ENCODE results near the gene PPCS. TPM values are rescaled to one million over a fixed set of nuclear protein-coding genes. Genes with fewer than 3 reads are reported as not detected.

PPCS gene
- total RNA-seq, 1 experiment from 2014 or later: 36.7 TPM

GRCh38 chr1:42484382-42484781 is 28.0 kb downstream of the PPCS start:
- WGBS (ENCODE audit: extremely low coverage, insufficient read length, low lambda C conversion rate): no CpG with 5 or more reads among the region's 2 CpGs
- Mint-ChIP-seq H3K4me3 (no peak overlapping the region), H3K27me3 (ENCODE audit: low read depth) (peaks cover 6% of the 10 kb centered on the region), H3K9me3 (no peaks in the 10 kb centered on the region), H3K4me1 (peaks cover 3 to 4% of the 10 kb centered on the region in 2 experiments), H3K27ac (no peak overlapping the region), H3K36me3 (ENCODE audit: insufficient read depth in 1 of 3, low read depth in 3 of 3) (no peaks in the 10 kb centered on the region)
- no peak overlapping the region for H4K5ac ChIP-seq (ENCODE audit: insufficient read length, low read depth, low read length)
- no peak overlapping the region for H2BK12ac ChIP-seq (ENCODE audit: insufficient read length, low read depth, low read length)
- no peak overlapping the region for H3K9ac ChIP-seq (ENCODE audit: extremely low read depth, insufficient read length, low read length)
- H3K79me1 ChIP-seq (ENCODE audit: insufficient read depth, low read depth, low read length, poor library complexity, severe bottlenecking): no peaks in the 10 kb centered on the region
- H3K27ac ChIP-seq (ENCODE audit: insufficient read length, low read depth, low read length): no peak overlapping the region
- H3K23ac ChIP-seq (ENCODE audit: insufficient read length, low read depth, low read length): no peak overlapping the region
- no peak for TF ChIP-seq CTCF (conservative IDR thresholded peaks at IDR 0.05)
- no peak overlapping the region for H3K14ac ChIP-seq (ENCODE audit: insufficient read depth, low read length)
- no peak overlapping the region for H3T11ph ChIP-seq (ENCODE audit: low read length)
- H3K4me2 ChIP-seq (ENCODE audit: insufficient read depth, insufficient read length, low read length): no peak overlapping the region
- H3K18ac ChIP-seq (ENCODE audit: insufficient read length, low read depth, low read length): no peak overlapping the region
- no peak overlapping the region for H2BK5ac ChIP-seq (ENCODE audit: insufficient read length, low read length)
- no peak overlapping the region for H2BK15ac ChIP-seq (ENCODE audit: low read depth, low read length)
- H3K56ac ChIP-seq (ENCODE audit: insufficient read length, low read depth, low read length): no peak overlapping the region
- H2BK20ac ChIP-seq (ENCODE audit: low read depth, low read length, poor library complexity, severe bottlenecking): no peak overlapping the region
- H3K79me2 ChIP-seq (ENCODE audit: insufficient read depth, low read length): no peaks in the 10 kb centered on the region
- H3K27me3 ChIP-seq (ENCODE audit: insufficient read depth, low read length): no peaks in the 10 kb centered on the region
- no peak overlapping the region for H2AK5ac ChIP-seq (ENCODE audit: insufficient read length, low read length)
- H3K4ac ChIP-seq (ENCODE audit: low read depth, low read length): no peak overlapping the region
- no peak overlapping the region for H4K91ac ChIP-seq (ENCODE audit: insufficient read length, low read depth, low read length)
- no peaks in the 10 kb centered on the region for H4K20me1 ChIP-seq (ENCODE audit: control insufficient read depth, insufficient read depth, insufficient read length)
- DNase-seq: no peak
- H3K4me1 ChIP-seq (ENCODE audit: insufficient read depth, low read length): no peaks in the 10 kb centered on the region
- no peaks in the 10 kb centered on the region for H3K9me3 ChIP-seq (ENCODE audit: control insufficient read depth, low read depth, low read length)
- no peak overlapping the region for H4K8ac ChIP-seq (replicated peaks; ENCODE audit: insufficient read length, low read depth, low read length)
- H2BK120ac ChIP-seq (ENCODE audit: low read depth, low read length, poor library complexity, severe bottlenecking): no peak overlapping the region
- H3K23me2 ChIP-seq (ENCODE audit: insufficient read length, low read depth, low read length, poor library complexity, severe bottlenecking): peaks cover 2% of the 10 kb centered on the region
- no peak overlapping the region for H2AFZ ChIP-seq (ENCODE audit: low read length)
